Loucy (cell line): ENCODE data around the gene BCL11A.

Experiments used
- EZH2phosphoT487 ChIP-seq: fragments of 200-600 bp; IDR thresholded peaks from 2 replicates; pipeline ENCODE4 v1.6.1; 2018; ENCODE audit warnings: antibody characterized with exemption, mild to moderate bottlenecking, moderate library complexity, borderline replicate concordance
- TF ChIP-seq, protein P1 (sequence below): fragments of 200-600 bp; sonication (generic); conservative IDR thresholded peaks from 2 replicates; pipeline ENCODE4 v1.5.1; 2014; ENCODE audit warnings: mild to moderate bottlenecking, antibody characterized with exemption, low read length

DNA sequence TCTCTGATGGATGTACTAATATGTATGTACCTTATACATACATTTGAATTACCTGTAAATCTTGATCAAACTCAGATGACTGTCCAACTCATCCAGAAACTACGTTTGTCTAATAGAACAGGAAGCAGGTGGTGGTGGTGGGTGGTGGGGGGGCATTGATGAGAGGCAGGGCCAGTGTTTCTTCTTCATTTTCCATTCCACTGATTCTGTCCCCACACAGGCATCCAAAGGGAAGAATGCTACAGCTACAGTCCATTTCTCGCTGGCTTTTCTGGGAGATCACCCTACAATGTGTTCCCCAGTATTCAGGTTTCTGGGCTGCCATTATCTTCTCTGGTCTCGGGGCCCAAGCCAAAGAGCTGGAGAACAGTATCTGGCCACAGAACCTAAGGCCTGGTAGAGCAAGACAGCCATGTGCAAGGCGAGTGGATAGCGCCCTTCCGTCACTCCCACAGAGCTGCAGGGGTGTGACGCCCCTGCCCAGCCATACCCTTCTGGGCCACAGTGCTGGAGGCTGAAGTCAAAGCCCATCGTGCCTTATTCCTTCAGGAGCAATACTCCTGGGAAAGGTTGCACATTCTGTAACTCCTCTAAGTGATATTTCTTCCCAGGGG lies 54.5 kb downstream of the BCL11A start:
- TF ChIP-seq, protein P1, sequence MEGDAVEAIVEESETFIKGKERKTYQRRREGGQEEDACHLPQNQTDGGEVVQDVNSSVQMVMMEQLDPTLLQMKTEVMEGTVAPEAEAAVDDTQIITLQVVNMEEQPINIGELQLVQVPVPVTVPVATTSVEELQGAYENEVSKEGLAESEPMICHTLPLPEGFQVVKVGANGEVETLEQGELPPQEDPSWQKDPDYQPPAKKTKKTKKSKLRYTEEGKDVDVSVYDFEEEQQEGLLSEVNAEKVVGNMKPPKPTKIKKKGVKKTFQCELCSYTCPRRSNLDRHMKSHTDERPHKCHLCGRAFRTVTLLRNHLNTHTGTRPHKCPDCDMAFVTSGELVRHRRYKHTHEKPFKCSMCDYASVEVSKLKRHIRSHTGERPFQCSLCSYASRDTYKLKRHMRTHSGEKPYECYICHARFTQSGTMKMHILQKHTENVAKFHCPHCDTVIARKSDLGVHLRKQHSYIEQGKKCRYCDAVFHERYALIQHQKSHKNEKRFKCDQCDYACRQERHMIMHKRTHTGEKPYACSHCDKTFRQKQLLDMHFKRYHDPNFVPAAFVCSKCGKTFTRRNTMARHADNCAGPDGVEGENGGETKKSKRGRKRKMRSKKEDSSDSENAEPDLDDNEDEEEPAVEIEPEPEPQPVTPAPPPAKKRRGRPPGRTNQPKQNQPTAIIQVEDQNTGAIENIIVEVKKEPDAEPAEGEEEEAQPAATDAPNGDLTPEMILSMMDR: no peak
- no peak for TF ChIP-seq EZH2phosphoT487
